ENCODE results near the gene RCHY1.
"Not testable (repeated sequence)": the region's sequence is repeated elsewhere in the genome, so short reads cannot be mapped to it uniquely, and the experiment has no call there.

The RCHY1 gene

GRCh38 chr4:75511841-75512240 lies 2.4 kb downstream of the RCHY1 start:
- Histone ChIP-seq H3K27me3 (ENCODE audit: insufficient read depth, low read length) (no peaks in the 10 kb centered on the region), H3K4me3 (ENCODE audit: low read length) (peak overlapping the region; percentile 3), H3K9me3 (ENCODE audit: low read length) (peaks cover 2% of the 10 kb centered on the region), H2AFZ (ENCODE audit: low read depth, low read length) (no peak overlapping the region), H3K36me3 (ENCODE audit: insufficient read depth, low read length) (peaks cover 16% of the 10 kb centered on the region), H3K4me1 (ENCODE audit: insufficient read depth, low read length) (peaks cover 28% of the 10 kb centered on the region)

GRCh38 chr4:75509592-75509991 lies 4.6 kb downstream of the RCHY1 start:
- H3K4me3 ChIP-seq (ENCODE audit: low read length); H3K27me3 ChIP-seq (ENCODE audit: insufficient read depth, low read length); H3K9me3 ChIP-seq (ENCODE audit: low read length); H2AFZ ChIP-seq (ENCODE audit: low read depth, low read length): not testable (repeated sequence)
- Histone ChIP-seq H3K4me1 (ENCODE audit: insufficient read depth, low read length) (peaks cover 20% of the 10 kb centered on the region), H3K36me3 (ENCODE audit: insufficient read depth, low read length) (peaks cover 25% of the 10 kb centered on the region)

- Histone ChIP-seq H3K9me3 (ENCODE audit: low read length) (peaks cover 2% of the 10 kb centered on the region), H3K27me3 (ENCODE audit: insufficient read depth, low read length) (no peaks in the 10 kb centered on the region), H3K4me3 (ENCODE audit: low read length) (no peak overlapping the region)
These were observed 8.6 kb downstream of the RCHY1 start for GRCh38 chr4:75505630-75506029.

GRCh38 chr4:75502671-75503070 lies 11.5 kb downstream of the RCHY1 start:
- Histone ChIP-seq H3K4me1 (ENCODE audit: insufficient read depth, low read length) (no peaks in the 10 kb centered on the region), H3K36me3 (ENCODE audit: insufficient read depth, low read length) (peaks cover 46% of the 10 kb centered on the region), H3K4me3 (ENCODE audit: low read length) (no peak overlapping the region)

More at GRCh38 chr4:75505630-75506029, 8.6 kb downstream of the RCHY1 start:
- H2AFZ ChIP-seq (ENCODE audit: low read depth, low read length) = no peak overlapping the region
- peaks cover 32% of the 10 kb centered on the region for H3K36me3 ChIP-seq (ENCODE audit: insufficient read depth, low read length)
- H3K4me1 ChIP-seq (ENCODE audit: insufficient read depth, low read length) = no peaks in the 10 kb centered on the region

GRCh38 chr4:75499900-75500299 lies 14.3 kb downstream of the RCHY1 start:
- H2AFZ ChIP-seq (ENCODE audit: low read depth, low read length) = no peak overlapping the region
- H3K9me3 ChIP-seq (ENCODE audit: low read length) = peaks cover 11% of the 10 kb centered on the region
- H3K4me3 ChIP-seq (ENCODE audit: low read length) = no peak overlapping the region
- H3K27me3 ChIP-seq (ENCODE audit: insufficient read depth, low read length) = no peaks in the 10 kb centered on the region
- peaks cover 40% of the 10 kb centered on the region for H3K36me3 ChIP-seq (ENCODE audit: insufficient read depth, low read length)
- no peaks in the 10 kb centered on the region for H3K4me1 ChIP-seq (ENCODE audit: insufficient read depth, low read length)

More at GRCh38 chr4:75502671-75503070, 11.5 kb downstream of the RCHY1 start:
- Histone ChIP-seq H2AFZ (ENCODE audit: low read depth, low read length) (no peak overlapping the region), H3K27me3 (ENCODE audit: insufficient read depth, low read length) (no peaks in the 10 kb centered on the region), H3K9me3 (ENCODE audit: low read length) (peaks cover 11% of the 10 kb centered on the region)

- Histone ChIP-seq H3K4me3 (ENCODE audit: low read length) (no peak overlapping the region), H3K36me3 (ENCODE audit: insufficient read depth, low read length) (peaks cover 30% of the 10 kb centered on the region), H2AFZ (ENCODE audit: low read depth, low read length) (no peak overlapping the region), H3K4me1 (ENCODE audit: insufficient read depth, low read length) (no peaks in the 10 kb centered on the region), H3K27me3 (ENCODE audit: insufficient read depth, low read length) (no peaks in the 10 kb centered on the region), H3K9me3 (ENCODE audit: low read length) (peaks cover 11% of the 10 kb centered on the region)
These were observed 16.2 kb downstream of the RCHY1 start for GRCh38 chr4:75498041-75498440.

- peaks cover 11% of the 10 kb centered on the region for H3K9me3 ChIP-seq (ENCODE audit: low read length)
- H2AFZ ChIP-seq (ENCODE audit: low read depth, low read length) = no peak overlapping the region
- no peaks in the 10 kb centered on the region for H3K4me1 ChIP-seq (ENCODE audit: insufficient read depth, low read length)
- H3K4me3 ChIP-seq (ENCODE audit: low read length) = no peak overlapping the region
- H3K36me3 ChIP-seq (ENCODE audit: insufficient read depth, low read length) = peaks cover 34% of the 10 kb centered on the region
- H3K27me3 ChIP-seq (ENCODE audit: insufficient read depth, low read length) = no peaks in the 10 kb centered on the region
These were observed 17.1 kb downstream of the RCHY1 start for GRCh38 chr4:75497133-75497532.

- H3K27me3 ChIP-seq (ENCODE audit: insufficient read depth, low read length) = no peaks in the 10 kb centered on the region
- no peak overlapping the region for H3K4me3 ChIP-seq (ENCODE audit: low read length)
- H3K4me1 ChIP-seq (ENCODE audit: insufficient read depth, low read length) = no peaks in the 10 kb centered on the region
- no peak overlapping the region for H2AFZ ChIP-seq (ENCODE audit: low read depth, low read length)
- peaks cover 11% of the 10 kb centered on the region for H3K9me3 ChIP-seq (ENCODE audit: low read length)
- H3K36me3 ChIP-seq (ENCODE audit: insufficient read depth, low read length) = peaks cover 34% of the 10 kb centered on the region
These were observed 17.8 kb downstream of the RCHY1 start for GRCh38 chr4:75496406-75496805.

GRCh38 chr4:75495476-75495875 lies 18.7 kb downstream of the RCHY1 start:
- Histone ChIP-seq H2AFZ (ENCODE audit: low read depth, low read length) (no peak overlapping the region), H3K4me1 (ENCODE audit: insufficient read depth, low read length) (no peaks in the 10 kb centered on the region), H3K4me3 (ENCODE audit: low read length) (no peak overlapping the region), H3K27me3 (ENCODE audit: insufficient read depth, low read length) (no peaks in the 10 kb centered on the region), H3K36me3 (ENCODE audit: insufficient read depth, low read length) (peaks cover 39% of the 10 kb centered on the region), H3K9me3 (ENCODE audit: low read length) (peaks cover 11% of the 10 kb centered on the region)

GRCh38 chr4:75494563-75494962 lies 19.6 kb downstream of the RCHY1 start:
- Histone ChIP-seq H3K9me3 (ENCODE audit: low read length) (peaks cover 6% of the 10 kb centered on the region), H3K4me1 (ENCODE audit: insufficient read depth, low read length) (no peaks in the 10 kb centered on the region), H3K36me3 (ENCODE audit: insufficient read depth, low read length) (peaks cover 36% of the 10 kb centered on the region), H3K27me3 (ENCODE audit: insufficient read depth, low read length) (no peaks in the 10 kb centered on the region), H2AFZ (ENCODE audit: low read depth, low read length) (no peak overlapping the region), H3K4me3 (ENCODE audit: low read length) (no peak overlapping the region)

GRCh38 chr4:75490155-75490554 lies 24.0 kb downstream of the RCHY1 start:
- H3K4me1 ChIP-seq (ENCODE audit: insufficient read depth, low read length) = no peaks in the 10 kb centered on the region
- no peak overlapping the region for H3K4me3 ChIP-seq (ENCODE audit: low read length)
- H2AFZ ChIP-seq (ENCODE audit: low read depth, low read length) = no peak overlapping the region
- H3K36me3 ChIP-seq (ENCODE audit: insufficient read depth, low read length) = peaks cover 34% of the 10 kb centered on the region
- H3K27me3 ChIP-seq (ENCODE audit: insufficient read depth, low read length) = no peaks in the 10 kb centered on the region
- H3K9me3 ChIP-seq (ENCODE audit: low read length) = no peaks in the 10 kb centered on the region

- no peaks in the 10 kb centered on the region for H3K9me3 ChIP-seq (ENCODE audit: low read length)
- H2AFZ ChIP-seq (ENCODE audit: low read depth, low read length) = no peak overlapping the region
- no peaks in the 10 kb centered on the region for H3K27me3 ChIP-seq (ENCODE audit: insufficient read depth, low read length)
- peaks cover 49% of the 10 kb centered on the region for H3K36me3 ChIP-seq (ENCODE audit: insufficient read depth, low read length)
- H3K4me3 ChIP-seq (ENCODE audit: low read length) = no peak overlapping the region
- no peaks in the 10 kb centered on the region for H3K4me1 ChIP-seq (ENCODE audit: insufficient read depth, low read length)
These were observed 30.0 kb downstream of the RCHY1 start for GRCh38 chr4:75484190-75484589.

- Histone ChIP-seq H2AFZ (ENCODE audit: low read depth, low read length) (no peak overlapping the region), H3K27me3 (ENCODE audit: insufficient read depth, low read length) (no peaks in the 10 kb centered on the region), H3K4me1 (ENCODE audit: insufficient read depth, low read length) (no peaks in the 10 kb centered on the region), H3K36me3 (ENCODE audit: insufficient read depth, low read length) (peaks cover 25% of the 10 kb centered on the region), H3K9me3 (ENCODE audit: low read length) (peaks cover 3% of the 10 kb centered on the region), H3K4me3 (ENCODE audit: low read length) (no peak overlapping the region)
These were observed 37.0 kb downstream of the RCHY1 start for GRCh38 chr4:75477201-75477600.

GRCh38 chr4:75470738-75471137 lies 43.5 kb downstream of the RCHY1 start:
- H3K4me3 ChIP-seq (ENCODE audit: low read length) = no peak overlapping the region
- no peaks in the 10 kb centered on the region for H3K9me3 ChIP-seq (ENCODE audit: low read length)
- no peaks in the 10 kb centered on the region for H3K4me1 ChIP-seq (ENCODE audit: insufficient read depth, low read length)
- H3K36me3 ChIP-seq (ENCODE audit: insufficient read depth, low read length) = no peaks in the 10 kb centered on the region
- no peak overlapping the region for H2AFZ ChIP-seq (ENCODE audit: low read depth, low read length)
- no peaks in the 10 kb centered on the region for H3K27me3 ChIP-seq (ENCODE audit: insufficient read depth, low read length)

Data from neuron (in vitro differentiated cells).